Activated CD8-positive, alpha-beta memory T cell treated with anti-CD3 and anti-CD28 coated beads for 1 hour (primary cell): ENCODE results near the gene GAB3.
"Not testable (repeated sequence)": the region's sequence is repeated elsewhere in the genome, so short reads cannot be mapped to it uniquely, and the experiment has no call there.

Experiments
- DNase-seq, 2 donors: peaks; one replicate each; pipeline ENCODE4 v3.0.0-alpha.2; 2020; ENCODE audit warnings: low read depth in 1 of 2; ENCODE audit errors: extremely low read depth in 1 of 2

The GAB3 gene

GRCh38 chrX:154724993-154725756 lies 25.7 kb downstream of the GAB3 start:
- DNase-seq, result no peak

GRCh38 chrX:154721155-154721554 lies 29.7 kb downstream of the GAB3 start:
- no peak for DNase-seq

GRCh38 chrX:154720067-154720466 lies 30.8 kb downstream of the GAB3 start:
- no peak for DNase-seq

- peak in 1 of 2 donors; percentile 32 for DNase-seq
Measured at GRCh38 chrX:154719132-154719675, 31.7 kb downstream of the GAB3 start.

GRCh38 chrX:154718616-154719015 lies 32.3 kb downstream of the GAB3 start:
- DNase-seq, result no peak

- no peak for DNase-seq
Measured at GRCh38 chrX:154717824-154718223, 33.1 kb downstream of the GAB3 start.

GRCh38 chrX:154715825-154716224 lies 35.1 kb downstream of the GAB3 start:
- DNase-seq, result no peak

- no peak for DNase-seq
Measured at GRCh38 chrX:154714925-154715324, 36.0 kb downstream of the GAB3 start.

GRCh38 chrX:154712781-154713740 lies 37.8 kb downstream of the GAB3 start:
- no peak for DNase-seq

- no peak for DNase-seq
Measured at GRCh38 chrX:154711264-154711663, 39.6 kb downstream of the GAB3 start.

GRCh38 chrX:154710309-154710708 lies 40.6 kb downstream of the GAB3 start:
- DNase-seq, result no peak

GRCh38 chrX:154698630-154699248 lies 52.1 kb downstream of the GAB3 start:
- DNase-seq, result no peak

GRCh38 chrX:154696676-154697045 lies 54.2 kb downstream of the GAB3 start:
- DNase-seq, result no peak

- no peak for DNase-seq
Measured at GRCh38 chrX:154695911-154696675, 54.8 kb downstream of the GAB3 start.

- no peak for DNase-seq
Measured at GRCh38 chrX:154693394-154693793, 57.5 kb downstream of the GAB3 start.

GRCh38 chrX:154690438-154690837 lies 60.4 kb downstream of the GAB3 start:
- DNase-seq, result not testable (repeated sequence)

- not testable (repeated sequence) for DNase-seq
Measured at GRCh38 chrX:154672084-154672483, 78.8 kb downstream of the GAB3 start.

GRCh38 chrX:154670848-154671247 lies 80.0 kb downstream of the GAB3 start:
- DNase-seq, result not testable (repeated sequence)

- no peak for DNase-seq
Measured at GRCh38 chrX:154661899-154662298, 89.0 kb downstream of the GAB3 start.

GRCh38 chrX:154661170-154661569 lies 89.7 kb downstream of the GAB3 start:
- no peak for DNase-seq
